Measurements from ENCODE around the gene TRIM36.

DNA sequence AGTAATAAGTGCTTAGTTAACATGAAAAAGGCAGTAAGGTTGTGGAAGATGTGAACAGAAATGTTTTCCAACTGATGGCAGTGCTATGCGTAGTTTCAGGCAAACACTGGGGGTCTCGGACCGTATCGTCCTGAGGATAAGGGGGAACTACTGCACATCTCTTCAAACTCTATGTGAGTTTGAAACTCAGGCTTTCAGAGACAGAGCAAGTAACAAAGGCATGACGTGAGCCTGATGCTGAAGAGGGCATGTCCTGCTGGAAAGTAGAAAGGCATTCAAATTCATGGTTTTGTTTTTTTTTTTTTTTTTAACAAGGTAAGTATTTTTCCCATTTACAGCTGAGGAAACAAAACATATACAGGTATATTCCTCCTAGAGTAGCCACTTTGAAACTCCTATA, 59.9 kb downstream of the TRIM36 start:
- TF ChIP-seq, protein P1, sequence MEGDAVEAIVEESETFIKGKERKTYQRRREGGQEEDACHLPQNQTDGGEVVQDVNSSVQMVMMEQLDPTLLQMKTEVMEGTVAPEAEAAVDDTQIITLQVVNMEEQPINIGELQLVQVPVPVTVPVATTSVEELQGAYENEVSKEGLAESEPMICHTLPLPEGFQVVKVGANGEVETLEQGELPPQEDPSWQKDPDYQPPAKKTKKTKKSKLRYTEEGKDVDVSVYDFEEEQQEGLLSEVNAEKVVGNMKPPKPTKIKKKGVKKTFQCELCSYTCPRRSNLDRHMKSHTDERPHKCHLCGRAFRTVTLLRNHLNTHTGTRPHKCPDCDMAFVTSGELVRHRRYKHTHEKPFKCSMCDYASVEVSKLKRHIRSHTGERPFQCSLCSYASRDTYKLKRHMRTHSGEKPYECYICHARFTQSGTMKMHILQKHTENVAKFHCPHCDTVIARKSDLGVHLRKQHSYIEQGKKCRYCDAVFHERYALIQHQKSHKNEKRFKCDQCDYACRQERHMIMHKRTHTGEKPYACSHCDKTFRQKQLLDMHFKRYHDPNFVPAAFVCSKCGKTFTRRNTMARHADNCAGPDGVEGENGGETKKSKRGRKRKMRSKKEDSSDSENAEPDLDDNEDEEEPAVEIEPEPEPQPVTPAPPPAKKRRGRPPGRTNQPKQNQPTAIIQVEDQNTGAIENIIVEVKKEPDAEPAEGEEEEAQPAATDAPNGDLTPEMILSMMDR (IDR thresholded peaks at IDR 0.05 in 2 of 3, conservative IDR thresholded peaks at IDR 0.05 in 1 of 3; ENCODE audit: borderline replicate concordance in 1 of 3, insufficient read depth in 1 of 3, low read depth in 2 of 3, low read length in 2 of 3), result no peak
- TF ChIP-seq, protein P2, sequence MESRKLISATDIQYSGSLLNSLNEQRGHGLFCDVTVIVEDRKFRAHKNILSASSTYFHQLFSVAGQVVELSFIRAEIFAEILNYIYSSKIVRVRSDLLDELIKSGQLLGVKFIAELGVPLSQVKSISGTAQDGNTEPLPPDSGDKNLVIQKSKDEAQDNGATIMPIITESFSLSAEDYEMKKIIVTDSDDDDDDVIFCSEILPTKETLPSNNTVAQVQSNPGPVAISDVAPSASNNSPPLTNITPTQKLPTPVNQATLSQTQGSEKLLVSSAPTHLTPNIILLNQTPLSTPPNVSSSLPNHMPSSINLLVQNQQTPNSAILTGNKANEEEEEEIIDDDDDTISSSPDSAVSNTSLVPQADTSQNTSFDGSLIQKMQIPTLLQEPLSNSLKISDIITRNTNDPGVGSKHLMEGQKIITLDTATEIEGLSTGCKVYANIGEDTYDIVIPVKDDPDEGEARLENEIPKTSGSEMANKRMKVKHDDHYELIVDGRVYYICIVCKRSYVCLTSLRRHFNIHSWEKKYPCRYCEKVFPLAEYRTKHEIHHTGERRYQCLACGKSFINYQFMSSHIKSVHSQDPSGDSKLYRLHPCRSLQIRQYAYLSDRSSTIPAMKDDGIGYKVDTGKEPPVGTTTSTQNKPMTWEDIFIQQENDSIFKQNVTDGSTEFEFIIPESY (IDR thresholded peaks at IDR 0.05; ENCODE audit: extremely low read depth, insufficient replicate concordance, low read length), result no peak
- TF ChIP-seq SRF (IDR thresholded peaks at IDR 0.05; ENCODE audit: low read depth), result no peak
- TF ChIP-seq POLR2A (IDR thresholded peaks at IDR 0.05; ENCODE audit: borderline replicate concordance, extremely low read depth, insufficient read depth, insufficient read length), result no peak
- TF ChIP-seq POLR2AphosphoS5 (IDR thresholded peaks at IDR 0.05; ENCODE audit: low read depth, low read length), result no peak
- TF ChIP-seq SP1 (IDR thresholded peaks at IDR 0.05; ENCODE audit: low read depth), result no peak
- TF ChIP-seq EGR1 (IDR thresholded peaks at IDR 0.05; ENCODE audit: low read depth), result no peak
